COLO668 (cell line): Measurements from ENCODE around the gene DHRS7B.
A peak's percentile ranks its signal among the peaks of the same experiment; 100 is the strongest.

Experiments used
- DNase-seq: peaks from one replicate; lab custom pipeline; 2025; ENCODE audit not compliant: unreplicated experiment; lab: John Stamatoyannopoulos, UW

The DHRS7B gene

DNA sequence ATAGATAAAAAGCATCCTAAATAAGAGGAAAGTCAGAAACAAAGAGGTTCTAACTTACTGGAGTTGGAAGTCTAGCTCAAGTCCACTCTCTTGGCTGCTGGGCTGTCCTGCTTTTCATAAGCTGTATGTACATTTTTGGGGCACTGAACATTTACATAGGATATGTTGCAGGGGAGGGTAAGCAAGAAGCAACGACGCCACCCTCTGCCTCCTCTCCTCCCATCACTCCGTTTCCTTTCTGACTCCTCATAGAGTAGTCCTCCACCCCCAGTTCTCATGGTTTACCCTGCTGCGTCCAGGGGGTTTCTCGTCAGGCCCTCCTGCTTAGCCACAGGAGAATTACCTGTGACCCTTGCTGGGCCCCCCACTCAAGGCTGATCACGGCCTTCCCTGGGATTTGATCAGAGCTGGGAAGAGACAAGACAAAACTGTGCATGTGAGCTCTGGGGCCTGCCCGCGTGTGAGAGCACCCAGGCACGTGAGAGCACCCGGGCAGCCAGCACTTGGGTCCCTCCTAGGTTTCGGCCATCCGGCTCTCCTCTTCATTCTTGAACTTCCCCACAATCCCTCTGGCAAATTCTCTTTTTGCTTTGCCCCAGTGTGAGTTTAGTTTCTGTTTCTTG lies 50.1 kb downstream of the DHRS7B start:
- DNase-seq, result no peak

DNA sequence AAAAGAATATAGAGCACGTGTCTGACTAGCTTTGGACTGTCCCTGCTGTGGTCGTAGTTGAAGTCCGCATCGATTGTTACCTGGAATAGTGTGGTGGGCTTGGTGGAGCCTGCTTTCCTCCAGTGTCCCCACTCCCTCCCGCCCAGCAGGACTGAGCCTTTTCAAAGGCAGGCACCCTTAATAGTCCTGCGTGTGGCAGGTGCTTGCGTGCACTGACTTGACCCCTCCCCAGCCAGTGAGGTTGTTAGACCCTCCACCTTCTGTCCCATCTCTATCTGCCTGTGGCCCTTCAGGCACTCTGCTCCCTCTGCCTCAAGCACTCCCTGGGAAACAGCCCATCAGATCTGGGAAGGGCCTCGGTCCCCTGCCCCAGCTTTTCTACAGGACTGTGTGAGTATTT lies 50.6 kb downstream of the DHRS7B start:
- no peak for DNase-seq

DNA sequence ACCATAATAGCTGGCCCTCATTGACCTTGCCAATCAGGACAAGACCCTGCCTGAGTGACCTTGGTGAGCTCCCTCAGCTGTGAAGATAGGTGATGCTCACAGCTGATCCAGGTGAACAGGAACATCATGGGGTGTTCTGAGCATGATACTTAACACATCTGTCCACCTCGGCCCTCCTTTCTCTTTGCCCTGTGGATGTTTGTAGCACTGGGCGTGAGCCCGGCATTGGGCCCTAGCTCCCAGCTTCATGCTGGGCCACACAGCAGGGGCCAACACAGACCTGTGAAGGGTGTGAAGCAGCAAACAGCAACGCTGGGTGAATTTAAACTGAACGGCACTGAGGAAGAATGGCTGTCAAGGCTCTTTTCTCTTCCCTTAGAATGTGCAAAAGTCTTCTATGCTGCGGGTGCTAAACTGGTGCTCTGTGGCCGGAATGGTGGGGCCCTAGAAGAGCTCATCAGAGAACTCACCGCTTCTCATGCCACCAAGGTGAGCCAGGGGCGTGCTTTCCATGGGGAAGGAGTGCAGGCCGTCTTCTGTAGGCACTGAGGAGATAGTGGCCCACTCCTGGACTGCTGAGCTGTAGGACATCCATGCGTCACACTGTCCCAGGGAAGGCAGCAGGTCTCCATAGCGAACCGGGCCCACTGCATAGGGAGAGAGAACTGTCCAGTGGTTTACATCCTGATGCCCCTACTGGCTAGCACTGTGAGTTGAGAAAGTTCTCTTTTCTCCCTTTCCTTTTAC lies 51.3 kb downstream of the DHRS7B start:
- no peak for DNase-seq

DNA sequence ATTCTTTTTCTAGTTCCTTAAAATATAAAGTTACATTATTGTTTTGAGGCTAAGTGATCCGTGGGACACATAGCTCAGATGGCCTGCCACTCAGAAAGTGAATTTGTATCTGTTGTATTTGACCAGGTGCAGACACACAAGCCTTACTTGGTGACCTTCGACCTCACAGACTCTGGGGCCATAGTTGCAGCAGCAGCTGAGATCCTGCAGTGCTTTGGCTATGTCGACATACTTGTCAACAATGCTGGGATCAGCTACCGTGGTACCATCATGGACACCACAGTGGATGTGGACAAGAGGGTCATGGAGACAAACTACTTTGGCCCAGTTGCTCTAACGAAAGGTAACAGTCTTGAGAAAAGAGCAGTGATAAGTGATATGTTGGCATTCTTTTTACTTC lies 56.7 kb downstream of the DHRS7B start:
- no peak for DNase-seq

DNA sequence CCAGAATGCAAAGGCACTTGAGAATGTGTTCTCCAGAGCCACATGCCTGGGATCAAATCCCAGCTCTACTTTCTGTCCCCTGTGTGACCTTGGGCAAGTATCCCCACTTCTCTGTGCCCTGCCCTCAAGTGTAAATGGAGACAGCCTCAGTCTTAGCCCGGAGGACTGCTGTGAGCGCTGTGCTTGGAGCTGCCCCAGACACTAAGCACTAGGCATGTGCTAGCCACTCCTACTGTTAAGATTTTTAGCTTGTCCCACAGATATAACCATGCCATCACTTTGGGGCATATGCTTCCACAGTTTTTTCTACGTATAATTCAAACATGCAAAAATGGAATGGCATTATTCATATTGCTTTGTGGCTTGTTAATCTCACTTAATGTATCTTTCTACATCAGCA lies 57.8 kb downstream of the DHRS7B start:
- DNase-seq, result no peak

DNA sequence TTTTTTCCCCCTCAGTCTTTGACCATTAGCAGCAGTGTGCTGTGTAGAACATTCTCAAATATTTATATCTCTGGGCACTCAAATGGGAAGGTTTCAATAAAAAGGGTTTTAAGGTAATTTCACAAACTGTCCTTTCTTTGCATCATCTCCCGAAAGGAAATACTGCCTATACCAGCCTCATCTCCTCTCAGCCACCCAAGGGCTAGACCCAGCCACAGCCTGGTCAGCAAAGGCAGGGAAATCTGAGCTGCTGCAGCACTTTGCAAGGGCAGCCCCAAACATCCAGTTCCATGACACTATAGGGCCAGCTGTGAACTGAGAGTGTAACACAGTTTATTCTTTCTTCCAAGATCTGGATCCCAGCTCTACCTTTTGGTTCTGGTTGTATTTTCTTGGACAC lies 58.3 kb downstream of the DHRS7B start:
- no peak for DNase-seq

DNA sequence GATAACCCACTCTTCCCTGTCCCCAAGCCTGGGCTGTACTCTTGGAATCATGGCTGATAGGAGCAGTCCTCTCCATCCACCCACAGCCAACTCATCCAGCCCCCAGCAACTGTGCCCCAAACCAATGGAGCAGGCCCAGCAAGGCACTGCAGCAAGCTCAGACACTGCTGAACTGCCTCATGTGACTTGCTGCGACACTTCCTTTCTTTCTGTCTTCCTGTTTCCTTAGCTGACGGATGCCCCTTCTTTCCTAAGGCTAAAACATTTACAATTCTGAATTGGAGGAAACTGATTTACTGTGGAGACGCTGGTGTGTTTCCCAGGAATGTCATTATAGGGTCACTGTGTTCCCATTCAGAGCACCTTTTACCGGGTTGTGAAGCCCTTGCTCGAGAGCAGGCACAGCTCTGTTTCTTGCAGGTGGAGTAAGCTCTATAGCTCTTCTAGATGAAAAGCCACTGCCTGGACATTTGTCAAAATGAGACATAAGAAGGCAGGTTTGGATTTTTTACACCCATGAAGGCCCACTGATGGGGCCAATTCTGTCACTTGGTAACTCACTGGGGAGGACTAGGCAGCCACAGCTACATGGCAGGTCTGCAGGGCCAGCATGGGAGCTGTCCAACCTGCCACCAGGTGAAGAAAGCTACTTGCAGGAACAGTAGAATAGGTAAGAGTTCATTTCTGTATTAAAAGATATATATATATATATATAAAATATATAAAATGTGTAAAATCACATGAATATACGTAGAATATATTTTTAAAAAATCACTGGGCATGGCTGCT lies 59.8 kb downstream of the DHRS7B start:
- DNase-seq, result no peak

DNA sequence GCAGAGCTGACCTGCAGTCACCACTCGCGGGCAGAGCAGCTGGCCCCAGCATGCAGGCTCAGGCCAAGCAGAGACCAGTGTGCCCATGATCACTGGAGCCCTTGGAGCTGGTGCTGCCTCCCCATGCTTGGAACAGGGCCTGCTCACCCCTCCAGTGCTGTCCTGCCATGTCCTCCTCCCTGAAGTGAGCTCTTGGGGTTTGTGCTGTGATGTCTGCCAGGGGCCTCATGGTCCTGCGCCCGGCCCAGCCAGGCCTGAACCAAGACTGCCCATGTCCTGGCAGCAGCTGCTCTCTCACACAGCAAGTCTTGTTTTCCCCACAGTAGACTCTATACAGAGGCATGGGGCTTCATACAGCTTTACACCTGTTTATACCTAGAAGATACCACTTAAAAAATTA lies 62.6 kb downstream of the DHRS7B start:
- DNase-seq, result no peak

DNA sequence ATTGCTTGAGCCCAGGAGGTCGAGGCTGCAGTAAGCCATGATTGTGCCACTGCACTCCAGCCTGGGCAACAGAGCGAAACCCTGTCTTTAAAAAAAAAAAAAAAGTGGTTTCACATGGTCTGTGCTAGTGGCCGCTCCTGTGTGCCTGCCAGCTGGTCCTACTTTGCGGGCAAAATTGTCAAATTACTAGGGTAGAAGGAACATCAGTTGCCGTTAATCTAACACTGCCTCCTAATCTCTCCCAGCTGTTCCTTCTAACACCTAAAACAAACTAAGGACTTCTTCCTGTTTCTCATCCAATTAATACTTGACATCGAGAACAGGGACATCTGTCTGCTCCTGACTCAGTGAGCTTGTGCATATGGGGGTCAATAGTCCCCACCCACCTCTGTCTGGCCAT lies 63.3 kb downstream of the DHRS7B start:
- no peak for DNase-seq

DNA sequence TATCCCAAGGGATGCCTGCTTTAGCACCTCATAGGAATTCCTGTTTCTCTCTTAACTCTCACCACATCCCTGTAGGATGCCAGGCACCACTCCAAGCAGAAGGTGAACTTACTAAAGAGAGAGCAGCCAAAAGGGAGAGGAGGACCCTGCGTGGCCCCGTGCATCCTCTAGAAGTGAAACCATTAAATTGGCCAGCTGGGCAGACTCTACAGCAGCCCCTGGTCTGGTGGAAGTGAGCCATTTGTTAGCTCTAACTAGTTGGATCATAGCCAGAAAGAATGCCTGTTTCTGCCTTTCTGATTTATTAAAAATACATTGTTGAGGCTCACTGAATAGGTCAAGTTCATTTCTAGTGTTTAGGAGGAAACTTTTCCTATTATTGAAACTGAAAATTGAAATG lies 64.9 kb downstream of the DHRS7B start:
- DNase-seq, result no peak

DNA sequence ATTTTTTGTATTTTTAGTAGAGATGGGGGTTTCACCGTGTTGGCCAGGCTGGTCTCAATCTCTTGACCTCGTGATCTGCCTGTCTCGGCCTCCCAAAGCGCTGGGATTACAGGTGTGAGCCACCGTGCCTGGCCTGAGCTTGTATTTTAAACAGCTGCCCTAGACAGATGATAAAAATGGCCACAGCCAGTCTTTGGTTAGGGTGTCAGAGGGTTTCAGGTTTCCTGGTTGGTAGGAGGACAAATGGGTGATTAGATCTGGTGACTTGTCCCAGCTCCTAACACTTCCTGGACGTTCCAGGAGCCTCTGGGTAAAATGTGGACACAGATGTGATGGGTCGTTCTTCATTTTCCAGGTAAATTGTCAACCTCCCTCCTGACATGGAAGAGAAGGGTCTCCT lies 65.7 kb downstream of the DHRS7B start:
- DNase-seq, result peak; percentile 32

DNA sequence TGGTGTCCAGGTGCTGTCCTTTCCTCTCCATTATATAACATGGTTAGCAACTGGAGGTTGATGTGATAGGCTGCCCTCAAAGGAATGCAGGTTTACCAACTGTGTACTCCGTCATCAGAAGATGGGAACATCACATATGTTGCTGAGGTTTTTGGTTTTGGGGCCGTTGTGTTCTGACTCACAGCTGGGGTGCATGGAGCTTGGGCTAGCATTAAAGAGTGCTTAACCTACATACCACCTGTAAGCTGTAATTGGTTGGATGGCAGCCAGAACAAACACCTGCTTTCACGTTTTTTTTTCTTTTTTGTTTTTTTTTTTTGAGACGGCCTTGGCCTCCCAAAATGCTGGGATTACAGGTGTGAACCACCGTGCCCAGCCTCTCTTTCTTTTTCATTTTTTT lies 66.3 kb downstream of the DHRS7B start:
- DNase-seq, result peak; percentile 51

DNA sequence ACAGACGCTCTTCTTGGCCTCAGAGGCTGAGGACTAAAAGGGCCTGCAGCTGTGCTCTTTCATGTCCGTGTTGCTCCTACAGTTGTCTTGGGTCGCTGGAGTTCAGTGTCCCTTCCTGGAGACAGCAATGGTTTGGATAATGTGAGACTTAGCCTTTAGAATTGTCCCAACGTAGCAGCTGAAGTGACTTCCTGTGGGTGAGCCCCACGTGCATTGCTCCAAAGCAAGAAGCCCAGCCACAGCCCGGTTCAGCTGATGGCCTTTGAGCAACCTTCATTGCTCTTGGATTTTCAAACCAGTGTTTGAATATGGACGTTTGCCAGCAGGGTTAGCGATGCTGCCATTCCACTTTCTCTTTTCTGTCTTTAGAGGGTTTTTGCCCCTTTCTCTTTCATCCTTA lies 67.5 kb downstream of the DHRS7B start:
- no peak for DNase-seq

DNA sequence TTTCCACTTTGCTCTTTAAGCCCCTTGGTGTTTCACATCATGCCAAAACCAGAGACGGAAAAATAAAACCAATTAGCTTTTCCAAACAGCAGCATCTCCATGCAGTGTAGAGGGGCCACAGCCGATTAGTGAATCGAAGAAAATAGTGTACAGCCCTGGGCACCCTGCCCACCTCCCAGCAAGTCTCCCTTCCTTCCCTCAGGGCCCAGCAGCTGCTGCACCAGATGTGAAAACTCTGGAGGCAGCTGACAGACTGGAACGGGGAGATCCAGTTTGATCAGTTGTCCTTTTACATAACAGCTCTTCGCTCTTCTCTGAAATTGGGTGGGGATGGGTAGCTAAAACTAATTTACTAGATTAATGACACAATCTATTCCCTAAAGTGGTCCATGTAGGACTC lies 67.9 kb downstream of the DHRS7B start:
- DNase-seq, result no peak

DNA sequence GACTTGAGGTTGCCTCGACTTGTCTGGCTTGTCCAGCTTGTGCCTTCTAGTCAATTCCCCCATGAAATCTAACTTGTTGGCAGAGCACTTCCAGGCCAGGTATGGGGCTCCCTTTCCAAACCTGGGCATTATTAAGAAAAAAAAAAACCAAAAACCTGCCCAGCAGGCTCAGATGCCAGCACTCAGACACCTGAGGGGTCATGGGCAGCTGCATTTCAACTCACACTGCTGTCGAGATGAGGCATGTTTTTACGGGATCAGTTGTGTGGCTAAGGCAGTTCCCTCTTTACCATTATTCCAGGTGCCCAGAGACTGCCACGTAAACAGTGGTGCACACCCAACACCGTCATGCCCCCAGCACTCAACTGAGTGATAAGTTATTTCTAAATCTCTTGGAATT lies 69.4 kb downstream of the DHRS7B start:
- no peak for DNase-seq

DNA sequence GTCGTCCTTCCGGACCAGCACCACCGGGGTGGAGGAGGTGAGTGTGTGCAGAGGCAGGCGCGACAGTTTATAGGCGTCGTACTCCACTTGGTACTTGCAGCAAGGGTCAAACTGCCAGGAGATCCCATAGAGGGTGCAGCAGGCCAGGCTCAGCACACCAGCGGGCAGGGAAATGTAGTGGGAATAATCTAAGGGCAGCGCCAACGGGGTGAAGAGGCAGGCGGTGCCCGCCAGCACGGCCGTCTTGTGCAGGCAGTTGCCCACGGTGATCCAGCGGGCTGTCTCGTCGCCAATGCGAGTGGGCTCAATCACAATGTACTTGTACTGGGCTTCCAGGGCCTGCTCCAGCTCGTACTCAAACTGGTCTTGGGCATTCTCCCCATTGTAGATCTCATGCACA lies 71.6 kb downstream of the DHRS7B start:
- DNase-seq, result no peak

DNA sequence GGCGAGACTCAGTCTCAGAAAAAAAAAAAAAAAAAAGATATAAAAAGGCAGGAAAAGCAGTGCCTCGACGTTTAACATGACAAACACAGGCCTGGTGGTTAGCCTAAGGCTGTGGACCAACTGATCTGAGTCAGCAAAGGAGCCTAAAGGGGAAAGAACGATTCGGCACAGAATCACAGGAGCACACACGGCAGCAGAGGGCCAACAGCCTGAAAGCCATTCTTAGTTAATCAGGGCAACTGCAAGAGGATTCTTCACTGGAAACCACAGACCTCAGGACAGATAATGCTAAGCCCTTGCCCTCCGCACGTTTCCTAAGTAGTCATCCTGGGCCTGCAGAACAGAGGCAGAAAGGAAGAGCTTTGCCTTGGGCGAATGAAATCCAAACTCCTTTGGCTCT lies 72.5 kb downstream of the DHRS7B start:
- DNase-seq, result no peak

DNA sequence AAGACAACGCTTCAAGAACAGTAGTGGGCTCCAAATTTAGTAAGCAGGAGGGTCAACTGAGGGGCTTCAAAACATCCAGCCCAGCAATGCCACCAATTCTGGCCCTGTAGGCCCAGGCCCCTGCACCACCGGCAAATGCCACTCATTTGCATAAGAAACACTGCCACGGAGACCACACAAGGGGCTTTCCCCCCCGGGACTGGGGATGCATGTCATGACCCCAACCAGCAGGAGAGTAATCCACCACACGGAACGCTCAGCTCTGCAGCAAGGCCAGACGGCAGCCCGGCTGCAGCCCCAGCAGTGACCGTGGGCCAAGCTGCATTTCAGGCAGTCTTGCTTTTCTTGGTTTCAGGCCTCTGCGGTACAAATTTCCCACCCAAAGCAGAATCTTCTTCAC lies 73.1 kb downstream of the DHRS7B start:
- DNase-seq, result no peak

DNA sequence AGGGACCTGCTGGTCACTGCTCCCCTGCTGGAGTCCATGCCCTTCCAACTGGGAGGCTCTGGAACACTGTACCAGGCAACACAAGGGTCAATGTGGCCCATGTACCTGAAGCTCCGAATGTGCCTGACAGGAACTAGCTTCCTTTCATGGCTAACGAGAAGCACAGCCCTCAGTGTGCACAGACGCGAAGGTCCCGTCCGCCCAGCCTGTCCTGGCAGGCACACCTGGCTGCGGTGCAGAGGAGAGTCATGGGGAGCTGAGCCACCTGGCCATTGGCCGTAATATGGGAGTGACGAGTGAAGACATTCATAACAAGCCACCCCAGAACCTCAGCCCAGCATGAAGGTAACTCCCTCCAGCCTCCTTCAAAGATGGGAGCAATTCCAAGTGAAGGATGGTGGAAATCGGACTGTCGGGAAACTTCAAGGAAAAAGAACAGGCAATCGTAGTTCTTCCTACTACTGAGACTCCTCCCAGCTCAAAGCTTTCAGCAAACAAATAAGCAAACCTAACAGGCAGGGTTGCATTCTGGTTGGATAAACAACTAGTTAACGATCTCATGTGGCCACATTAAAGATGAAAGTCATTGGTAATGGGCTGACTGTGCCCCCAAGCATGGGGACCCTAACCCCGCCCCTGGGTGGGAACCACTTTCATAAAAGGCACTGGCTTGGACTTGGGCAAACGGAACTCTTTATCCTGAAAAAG lies 74.0 kb downstream of the DHRS7B start:
- no peak for DNase-seq

DNA sequence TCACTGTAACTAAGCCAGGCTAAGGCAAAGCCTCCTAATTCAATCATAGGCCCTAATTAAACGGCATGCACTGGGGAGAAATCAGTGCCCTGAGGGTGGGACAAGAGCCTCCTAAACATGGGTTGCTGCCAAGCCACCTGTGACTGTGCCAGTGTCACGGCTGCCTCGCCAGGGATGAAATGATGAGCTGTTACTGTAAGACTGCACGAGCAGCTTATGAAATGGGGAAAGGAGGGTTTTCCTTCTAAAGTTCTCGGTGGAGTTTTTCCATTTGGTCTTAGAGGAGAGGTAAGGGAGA lies 74.5 kb downstream of the DHRS7B start:
- no peak for DNase-seq

DNA sequence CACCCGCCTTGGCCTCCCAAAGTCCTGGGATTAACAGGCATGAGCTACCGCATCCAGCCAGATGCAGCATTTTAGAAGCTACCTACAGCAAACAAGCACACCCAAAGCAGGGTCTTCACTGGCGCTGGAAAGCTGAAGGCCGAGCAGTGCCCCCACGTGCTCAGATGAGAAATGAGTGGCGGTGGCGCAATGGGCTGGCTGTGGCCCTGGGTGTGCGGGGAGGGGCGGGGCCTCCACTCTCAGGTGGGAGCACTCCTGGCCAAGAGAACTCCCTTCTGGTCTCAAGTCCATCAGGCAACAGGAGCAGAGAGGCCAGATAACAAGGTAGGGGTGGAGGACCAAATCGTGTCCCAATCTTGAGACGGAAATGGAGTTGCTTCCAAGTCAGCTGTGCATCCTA lies 75.1 kb downstream of the DHRS7B start:
- DNase-seq, result no peak

DNA sequence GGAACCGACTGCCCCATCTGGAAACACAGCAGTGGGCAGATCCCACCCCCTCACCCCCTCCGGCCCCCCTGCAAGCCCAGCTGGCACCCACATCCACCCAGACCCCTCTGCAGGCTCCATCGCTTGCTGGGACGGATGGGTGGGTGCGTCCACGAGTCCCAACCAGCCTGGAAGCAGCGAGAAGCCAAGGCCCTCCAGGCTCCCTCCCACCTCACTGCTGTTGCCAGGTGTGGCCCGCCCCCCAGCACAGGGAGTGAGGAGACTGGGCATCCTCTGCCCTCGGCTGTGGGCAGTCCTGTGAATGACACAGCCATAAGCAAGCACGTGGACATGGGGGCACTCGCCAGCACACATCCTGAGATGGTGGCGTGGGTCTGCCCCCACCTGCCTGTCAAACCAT lies 75.7 kb downstream of the DHRS7B start:
- no peak for DNase-seq
